GM23338 (cell line): ENCODE measurements around the gene NEU4. TPM values are rescaled to one million over a fixed set of nuclear protein-coding genes. Genes with fewer than 3 reads are reported as not detected.

Experiments
- ATAC-seq: fragments of 200-7000 bp; cut with Tn5 transposase; 3 replicates; pipeline ENCODE4 v1.9.1; 2020
- DNase-seq: peaks from one replicate; pipeline ENCODE4 v3.0.0-alpha.2; 2015; ENCODE audit warnings: low spot score
- H2AFZ ChIP-seq: fragments of 200-600 bp; sonication (generic); 2 replicates; pipeline ENCODE4 v1.8.0; 2016; ENCODE audit warnings: antibody characterized with exemption, mild to moderate bottlenecking, moderate library complexity
- H3F3A ChIP-seq: fragments of 200-600 bp; sonication (generic); replicated peaks from 2 replicates; pipeline ENCODE4 v1.8.0; 2017; ENCODE audit warnings: antibody characterized with exemption, mixed run types, low read depth
- H3K27ac ChIP-seq: fragments of 200-600 bp; sonication (generic); 2 replicates; pipeline ENCODE4 v1.6.1; 2016; ENCODE audit warnings: low read depth
- H3K27me3 ChIP-seq: fragments of 200-600 bp; sonication (generic); 2 replicates; pipeline ENCODE4 v1.8.0; 2016; ENCODE audit warnings: mild to moderate bottlenecking, mixed run types, moderate library complexity; ENCODE audit not compliant: insufficient read depth
- H3K36me3 ChIP-seq: fragments of 200-600 bp; sonication (generic); 2 replicates; pipeline ENCODE4 v1.8.0; 2016; ENCODE audit warnings: mild to moderate bottlenecking; ENCODE audit not compliant: insufficient read depth
- H3K4me1 ChIP-seq: fragments of 200-600 bp; sonication (generic); 2 replicates; pipeline ENCODE4 v1.8.0; 2016; ENCODE audit warnings: mild to moderate bottlenecking, moderate library complexity; ENCODE audit not compliant: insufficient read depth
- H3K4me2 ChIP-seq: fragments of 200-600 bp; sonication (generic); 2 replicates; pipeline ENCODE4 v1.7.1; 2017; ENCODE audit warnings: mixed run types
- H3K4me3 ChIP-seq: fragments of 200-600 bp; sonication (generic); 2 replicates; pipeline ENCODE4 v1.6.1; 2016; ENCODE audit warnings: mixed run types
- H3K79me2 ChIP-seq: fragments of 200-600 bp; sonication (generic); replicated peaks from 2 replicates; pipeline ENCODE4 v1.8.0; 2017; ENCODE audit warnings: mild to moderate bottlenecking; ENCODE audit not compliant: insufficient read depth
- H3K9me2 ChIP-seq: fragments of 200-600 bp; sonication (generic); 2 replicates; pipeline ENCODE4 v1.8.0; 2017; ENCODE audit not compliant: insufficient read depth
- H4K20me1 ChIP-seq: fragments of 200-600 bp; sonication (generic); replicated peaks from 2 replicates; pipeline ENCODE4 v1.8.0; 2017; ENCODE audit warnings: mild to moderate bottlenecking; ENCODE audit not compliant: insufficient read depth
- H3K27ac Mint-ChIP-seq: 2 replicates; pipeline ENCODE4 v1.8.0; 2020; ENCODE audit warnings: inconsistent platforms, mild to moderate bottlenecking, moderate library complexity, mixed read lengths
- H3K27me3 Mint-ChIP-seq: 3 replicates; pipeline ENCODE4 v1.8.0; 2022; ENCODE audit warnings: low read depth, mild to moderate bottlenecking, moderate library complexity, mixed read lengths, inconsistent platforms; ENCODE audit not compliant: insufficient read depth, poor library complexity
- H3K36me3 Mint-ChIP-seq: 3 replicates; pipeline ENCODE4 v1.8.0; 2021; ENCODE audit warnings: low read depth, mild to moderate bottlenecking, inconsistent platforms, moderate library complexity, mixed read lengths
- H3K4me1 Mint-ChIP-seq: 3 replicates; pipeline ENCODE4 v1.8.0; 2020; ENCODE audit warnings: mild to moderate bottlenecking, inconsistent platforms, mixed read lengths
- H3K4me3 Mint-ChIP-seq: 3 replicates; pipeline ENCODE4 v1.8.0; 2021; ENCODE audit warnings: moderate library complexity, mild to moderate bottlenecking, inconsistent platforms, mixed read lengths
- H3K9me3 Mint-ChIP-seq: 3 replicates; pipeline ENCODE4 v1.8.0; 2020; ENCODE audit warnings: moderate library complexity, mild to moderate bottlenecking, inconsistent platforms, mixed read lengths
- CREB1 ChIP-seq: fragments of 250-450 bp; sonication (Bioruptor Pico); IDR thresholded peaks from 2 replicates; pipeline ENCODE4 v1.5.0; 2020; ENCODE audit warnings: low read depth, mild to moderate bottlenecking, moderate library complexity
- CTCF ChIP-seq, 2 experiments: fragments of 200-600 bp in 1 of 2; sonication (generic) in 1 of 2; conservative IDR thresholded peaks; 2 replicates each; pipeline versions ENCODE4 v1.5.1 to v1.6.1; 2016 to 2017; ENCODE audit warnings: antibody characterized with exemption in 2 of 2, low read depth in 2 of 2, mild to moderate bottlenecking in 2 of 2, moderate library complexity in 1 of 2
- EZH2 ChIP-seq: fragments of 200-600 bp; sonication (generic); IDR thresholded peaks from one replicate; pipeline ENCODE4 v1.8.0; 2017; ENCODE audit warnings: antibody characterized with exemption, mild to moderate bottlenecking, low read depth; ENCODE audit not compliant: unreplicated experiment
- REST ChIP-seq: IDR thresholded peaks from one replicate; pipeline ENCODE4 v1.6.1; 2018; ENCODE audit warnings: antibody characterized with exemption; ENCODE audit not compliant: unreplicated experiment
- ZNF114 ChIP-seq: fragments of 250-450 bp; sonication (Bioruptor Pico); IDR thresholded peaks from 2 replicates; pipeline ENCODE4 v1.5.0; 2020; ENCODE audit warnings: mild to moderate bottlenecking, moderate library complexity
- ZNF462 ChIP-seq: fragments of 250-450 bp; sonication (Bioruptor Pico); IDR thresholded peaks from 2 replicates; pipeline ENCODE4 v1.5.0; 2020; ENCODE audit warnings: mild to moderate bottlenecking, moderate library complexity
- polyA plus RNA-seq: library from polyadenylated mRNA; unstranded; fragments of >200 nt; fragmentation: Nextera tagmentation; extraction: Ambion mirVana; gene quantifications from 2 replicates; pipeline ENCODE4 v1.2.1, GENCODE V29; 2016
- total RNA-seq: library from RNA; depleted of rRNA; stranded (reverse); fragments of >200 nt; shearing (Covaris generic); gene quantifications from 2 replicates; pipeline ENCODE4 v1.2.3, GENCODE V29; 2014

The NEU4 gene
- total and polyA plus RNA-seq, 2 experiments from 2014 or later, result 0.29 to 1.2 TPM

- Histone ChIP-seq H3F3A (no peaks in the 10 kb centered on the region), H3K4me1 (no peaks in the 10 kb centered on the region; the same call in 1 of the 2 replicates), H3K79me2 (no peaks in the 10 kb centered on the region), H3K4me3 (no peak overlapping the region), H3K36me3 (no peaks in the 10 kb centered on the region), H3K9me2 (no peaks in the 10 kb centered on the region), H3K27me3 (peaks cover 22% of the 10 kb centered on the region), H3K27ac (no peak overlapping the region), H2AFZ (no peak overlapping the region), H4K20me1 (no peaks in the 10 kb centered on the region), H3K4me2 (no peak overlapping the region)
- DNase-seq (no peak), ATAC-seq (no peak)
- no peak overlapping the region for H3K27ac Mint-ChIP-seq
- H3K4me1 Mint-ChIP-seq, result peaks cover 7% of the 10 kb centered on the region
- peaks cover 36% of the 10 kb centered on the region for H3K27me3 Mint-ChIP-seq
- H3K36me3 Mint-ChIP-seq, result no peaks in the 10 kb centered on the region
- no peak overlapping the region; the same call in 2 of the 3 replicates for H3K4me3 Mint-ChIP-seq
- H3K9me3 Mint-ChIP-seq, result no peaks in the 10 kb centered on the region
- no peak for TF ChIP-seq CTCF (conservative IDR thresholded peaks at IDR 0.05; ENCODE audit: low read depth in 2 of 2)
Observed at GRCh38 chr2:241846406-241846805, 37.4 kb downstream of the NEU4 start.

GRCh38 chr2:241848761-241849615, 40.0 kb downstream of the NEU4 start:
- H3K9me3 Mint-ChIP-seq, result no peaks in the 10 kb centered on the region
- Histone ChIP-seq H4K20me1 (no peaks in the 10 kb centered on the region), H3K27ac (no peak overlapping the region), H3K79me2 (no peaks in the 10 kb centered on the region), H3K9me2 (no peaks in the 10 kb centered on the region), H3F3A (no peaks in the 10 kb centered on the region), H3K4me3 (no peak overlapping the region), H3K27me3 (peaks cover 13% of the 10 kb centered on the region), H3K4me2 (no peak overlapping the region), H2AFZ (no peak overlapping the region), H3K36me3 (no peaks in the 10 kb centered on the region), H3K4me1 (no peaks in the 10 kb centered on the region)
- DNase-seq, result no peak
- H3K27me3 Mint-ChIP-seq, result peaks cover 29% of the 10 kb centered on the region
- no peak overlapping the region for H3K27ac Mint-ChIP-seq
- ATAC-seq, result no peak
- H3K4me3 Mint-ChIP-seq, result no peak overlapping the region
- H3K4me1 Mint-ChIP-seq, result no peaks in the 10 kb centered on the region; the same call in 2 of the 3 replicates
- no peaks in the 10 kb centered on the region for H3K36me3 Mint-ChIP-seq
- TF ChIP-seq EZH2 (no peak), CREB1 (no peak), ZNF114 (CRISPR knock-in tag) (no peak), REST (no peak), ZNF462 (CRISPR knock-in tag) (no peak)
